AG10803 (cell line): ENCODE data around the gene ABCG4.

Experiments used
- DNase-seq: peaks from one replicate; pipeline ENCODE4 v3.0.0; 2010; ENCODE audit warnings: low read depth
- H3K4me3 ChIP-seq: 2 replicates; pipeline ENCODE4 v1.5.1; 2011; ENCODE audit warnings: mild to moderate bottlenecking, low read length, control low read depth
- CTCF ChIP-seq: conservative IDR thresholded peaks from 2 replicates; pipeline ENCODE4 v1.5.1; 2011; ENCODE audit warnings: mild to moderate bottlenecking, low read length, control low read depth, inconsistent platforms

ABCG4 gene

GRCh38 chr11:119110439-119110838, 38.4 kb upstream of the ABCG4 start:
- no peak for DNase-seq
- H3K4me3 ChIP-seq = no peak overlapping the region
- no peak for TF ChIP-seq CTCF

GRCh38 chr11:119111361-119111925, 37.4 kb upstream of the ABCG4 start:
- DNase-seq = no peak
- no peak for TF ChIP-seq CTCF
- no peak overlapping the region for H3K4me3 ChIP-seq

GRCh38 chr11:119112314-119113020, 36.4 kb upstream of the ABCG4 start:
- DNase-seq = no peak
- H3K4me3 ChIP-seq = no peak overlapping the region
- no peak for TF ChIP-seq CTCF

GRCh38 chr11:119113716-119114115, 35.1 kb upstream of the ABCG4 start:
- TF ChIP-seq CTCF = no peak
- H3K4me3 ChIP-seq = no peak overlapping the region
- no peak for DNase-seq

GRCh38 chr11:119114351-119114750, 34.5 kb upstream of the ABCG4 start:
- DNase-seq = no peak
- TF ChIP-seq CTCF = no peak
- no peak overlapping the region for H3K4me3 ChIP-seq

- no peak overlapping the region for H3K4me3 ChIP-seq
- no peak for DNase-seq
- no peak for TF ChIP-seq CTCF
Observed at GRCh38 chr11:119115484-119116234, 33.2 kb upstream of the ABCG4 start.

- no peak for DNase-seq
- TF ChIP-seq CTCF = no peak
- H3K4me3 ChIP-seq = no peak overlapping the region
Observed at GRCh38 chr11:119116235-119116594, 32.6 kb upstream of the ABCG4 start.
